NT2/D1 (cell line): ENCODE results near the gene HIF1AN.

Experiments used
- SUZ12 ChIP-seq: IDR thresholded peaks from 2 replicates; pipeline ENCODE4 v1.6.1; 2011; ENCODE audit not compliant: insufficient read length, insufficient read depth; ENCODE audit errors: extremely low read depth
- ZNF274 ChIP-seq: IDR thresholded peaks from 2 replicates; pipeline ENCODE4 v1.6.1; 2011; ENCODE audit warnings: mild to moderate bottlenecking, low read depth, low read length

GRCh38 chr10:100598166-100598565 is 62.4 kb downstream of the HIF1AN start:
- TF ChIP-seq ZNF274, result no peak
- no peak for TF ChIP-seq SUZ12
